Measurements from ENCODE around the gene ZFP91. TPM values are rescaled to one million over a fixed set of nuclear protein-coding genes. Genes with fewer than 3 reads are reported as not detected.

The ZFP91 gene
- total RNA-seq, 5 donors from 2014 or later (not counting 1 experiment from before 2014, with no cell fraction given) = 32.2 to 41.7 (median 34.0) TPM

- Mint-ChIP-seq H3K9me3 (no peaks in the 10 kb centered on the region), H3K27ac (peak overlapping the region in 1 of 2 donors; percentile 9), H3K27me3 (no peaks in the 10 kb centered on the region), H3K4me3 (peak overlapping the region in 1 of 3 donors; percentile 33), H3K36me3 (peaks cover 51% of the 10 kb centered on the region), H3K4me1 (peaks cover 66 to 69% (median 67%) of the 10 kb centered on the region in 3 donors)
- CTCF ChIA-PET = interaction anchor here (0.7 to 3.0 kb wide), 3 partner anchors 26 to 40 kb away, joined by 3 to 15 read pairs (median 3); no protein-coding TSS in a partner anchor
- Histone ChIP-seq H3K36me3 (ENCODE audit: control insufficient read depth in 2 of 2, extremely low read depth in 1 of 2, insufficient read depth in 1 of 2, low read length in 1 of 2) (peaks cover 0 to 23% of the 10 kb centered on the region in 2 donors), H3K27me3 (replicated peaks in 1 of 2; ENCODE audit: control insufficient read depth in 2 of 2, extremely low read depth in 1 of 2, insufficient read depth in 2 of 2, low read length in 1 of 2) (no peaks in the 10 kb centered on the region), H3K27ac (ENCODE audit: low read length) (no peak overlapping the region), H3K9me3 (no peaks in the 10 kb centered on the region), H3K4me1 (ENCODE audit: control insufficient read depth in 1 of 2, extremely low read depth in 1 of 2, insufficient read depth in 2 of 2, low read length in 2 of 2) (peaks cover 3 to 4% of the 10 kb centered on the region in 2 experiments), H3K4me3 (ENCODE audit: control insufficient read depth in 1 of 2, extremely low read depth in 1 of 2, low read length in 1 of 2) (no peak overlapping the region)
- POLR2A ChIA-PET = no interaction called here
- DNase-seq (no peak), ATAC-seq (replicated peaks in 1 of 4) (no peak)
- WGBS (ENCODE audit: insufficient coverage) = no CpG with 5 or more reads among the region's 4 CpGs
Measured at GRCh38 chr11:58606930-58607714, 28.3 kb downstream of the ZFP91 start.

- Histone ChIP-seq H3K27me3 (replicated peaks in 1 of 2; ENCODE audit: control insufficient read depth in 2 of 2, extremely low read depth in 1 of 2, insufficient read depth in 2 of 2, low read length in 1 of 2) (no peaks in the 10 kb centered on the region), H3K9me3 (no peaks in the 10 kb centered on the region), H3K27ac (ENCODE audit: low read length) (no peak overlapping the region), H3K4me1 (ENCODE audit: control insufficient read depth in 1 of 2, extremely low read depth in 1 of 2, insufficient read depth in 2 of 2, low read length in 2 of 2) (peaks cover 3 to 4% of the 10 kb centered on the region in 2 experiments), H3K4me3 (ENCODE audit: control insufficient read depth in 1 of 2, extremely low read depth in 1 of 2, low read length in 1 of 2) (no peak overlapping the region), H3K36me3 (ENCODE audit: control insufficient read depth in 2 of 2, extremely low read depth in 1 of 2, insufficient read depth in 1 of 2, low read length in 1 of 2) (peaks cover 0 to 33% of the 10 kb centered on the region in 2 donors)
- Mint-ChIP-seq H3K36me3 (peaks cover 54% of the 10 kb centered on the region), H3K4me1 (peaks cover 53 to 57% (median 55%) of the 10 kb centered on the region in 3 donors), H3K4me3 (no peak overlapping the region), H3K27me3 (no peaks in the 10 kb centered on the region), H3K9me3 (no peaks in the 10 kb centered on the region), H3K27ac (no peak overlapping the region)
- CTCF ChIA-PET = no interaction called here
- no peak for DNase-seq
- POLR2A ChIA-PET = interaction anchor here in 1 of 2 donors (0.6 kb wide), 1 partner anchor 1205 kb away, joined by 3 read pairs; no protein-coding TSS in a partner anchor
- 100% methylated on average over 2 of the region's 5 CpGs for WGBS (ENCODE audit: insufficient coverage)
- ATAC-seq (replicated peaks in 1 of 4) = no peak
Measured at GRCh38 chr11:58608331-58608730, 29.5 kb downstream of the ZFP91 start.

GRCh38 chr11:58609723-58610122, 30.9 kb downstream of the ZFP91 start:
- H3K9me3 Mint-ChIP-seq = no peaks in the 10 kb centered on the region

DNA sequence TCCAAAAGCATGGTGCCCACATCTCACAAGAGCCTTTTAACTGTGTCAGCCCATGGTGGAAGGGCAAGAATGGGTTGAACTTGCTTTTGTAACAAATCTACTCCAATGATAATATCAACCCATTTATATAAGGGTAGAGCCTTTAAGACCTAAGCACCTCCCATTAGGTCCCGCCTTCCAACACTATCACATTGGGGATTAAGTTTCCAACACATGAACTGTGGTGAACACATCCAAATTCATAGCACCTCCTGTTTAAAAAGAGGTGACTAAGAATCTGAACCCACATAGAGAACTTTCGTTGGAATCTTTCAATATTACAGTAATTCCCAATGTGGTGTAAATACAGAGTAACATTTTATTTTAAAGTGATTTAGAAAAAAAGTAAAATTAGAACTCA, 34.4 kb downstream of the ZFP91 start:
- no peak overlapping the region for H3K27ac ChIP-seq (ENCODE audit: low read length)
- no peaks in the 10 kb centered on the region for H3K4me1 ChIP-seq (ENCODE audit: control insufficient read depth in 1 of 2, extremely low read depth in 1 of 2, insufficient read depth in 2 of 2, low read length in 2 of 2)
- H3K36me3 Mint-ChIP-seq = peaks cover 76% of the 10 kb centered on the region
- no peaks in the 10 kb centered on the region for H3K9me3 ChIP-seq
- ATAC-seq (replicated peaks in 1 of 4) (no peak), DNase-seq (no peak)
- ChIA-PET POLR2A (no interaction called here), CTCF (no interaction called here)
- H3K27ac Mint-ChIP-seq = no peak overlapping the region
- no peaks in the 10 kb centered on the region for H3K9me3 Mint-ChIP-seq
- WGBS (ENCODE audit: insufficient coverage) = no CpG with 5 or more reads among the region's 2 CpGs
- no peaks in the 10 kb centered on the region for H3K27me3 ChIP-seq (replicated peaks in 1 of 2; ENCODE audit: control insufficient read depth in 2 of 2, extremely low read depth in 1 of 2, insufficient read depth in 2 of 2, low read length in 1 of 2)
- no peak overlapping the region for H3K4me3 Mint-ChIP-seq
- no peaks in the 10 kb centered on the region for H3K27me3 Mint-ChIP-seq
- H3K36me3 ChIP-seq (ENCODE audit: control insufficient read depth in 2 of 2, extremely low read depth in 1 of 2, insufficient read depth in 1 of 2, low read length in 1 of 2) = peaks cover 3 to 79% of the 10 kb centered on the region in 2 donors
- no peak overlapping the region for H3K4me3 ChIP-seq (ENCODE audit: control insufficient read depth in 1 of 2, extremely low read depth in 1 of 2, low read length in 1 of 2)
- H3K4me1 Mint-ChIP-seq = peaks cover 17 to 28% (median 21%) of the 10 kb centered on the region in 3 donors

More at GRCh38 chr11:58609723-58610122, 30.9 kb downstream of the ZFP91 start:
- Histone ChIP-seq H3K4me1 (ENCODE audit: control insufficient read depth in 1 of 2, extremely low read depth in 1 of 2, insufficient read depth in 2 of 2, low read length in 2 of 2) (peaks cover 3 to 4% of the 10 kb centered on the region in 2 experiments), H3K9me3 (no peaks in the 10 kb centered on the region), H3K27me3 (replicated peaks in 1 of 2; ENCODE audit: control insufficient read depth in 2 of 2, extremely low read depth in 1 of 2, insufficient read depth in 2 of 2, low read length in 1 of 2) (no peaks in the 10 kb centered on the region), H3K36me3 (ENCODE audit: control insufficient read depth in 2 of 2, extremely low read depth in 1 of 2, insufficient read depth in 1 of 2, low read length in 1 of 2) (peaks cover 0 to 47% of the 10 kb centered on the region in 2 donors), H3K4me3 (ENCODE audit: control insufficient read depth in 1 of 2, extremely low read depth in 1 of 2, low read length in 1 of 2) (no peak overlapping the region), H3K27ac (ENCODE audit: low read length) (no peak overlapping the region)
- ChIA-PET CTCF (interaction anchor here (0.5 to 0.6 kb wide), 2 partner anchors 36 to 56 kb away, joined by 3 to 4 read pairs; no protein-coding TSS in a partner anchor), POLR2A (no interaction called here)
- Mint-ChIP-seq H3K36me3 (peaks cover 58% of the 10 kb centered on the region), H3K27me3 (no peaks in the 10 kb centered on the region), H3K4me1 (peaks cover 40 to 48% (median 44%) of the 10 kb centered on the region in 3 donors), H3K4me3 (no peak overlapping the region), H3K27ac (no peak overlapping the region)
- no peak for ATAC-seq (replicated peaks in 1 of 4)
- 100% methylated on average over 2 of the region's 8 CpGs for WGBS (ENCODE audit: insufficient coverage)
- DNase-seq = no peak

DNA sequence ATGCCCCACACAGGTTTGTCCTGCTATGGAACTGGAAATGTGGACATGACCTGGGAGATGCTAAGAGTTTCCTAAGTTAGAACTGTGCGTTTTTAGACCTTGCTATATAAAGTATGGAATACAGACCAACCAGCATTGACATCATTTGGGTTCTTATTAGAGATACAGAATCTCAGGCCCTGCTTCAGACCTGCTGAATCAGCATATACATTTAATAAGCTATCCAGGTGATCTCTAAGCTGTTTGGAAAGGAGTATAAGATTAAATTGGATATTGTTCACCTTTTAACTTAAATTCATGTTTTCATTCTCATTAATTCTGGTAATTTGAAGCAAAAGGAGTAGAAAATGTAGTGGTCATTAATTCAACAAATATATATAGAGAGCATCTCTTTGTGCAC, 36.7 kb downstream of the ZFP91 start:
- H3K4me1 ChIP-seq (ENCODE audit: control insufficient read depth in 1 of 2, extremely low read depth in 1 of 2, insufficient read depth in 2 of 2, low read length in 2 of 2) = peaks cover 0 to 4% of the 10 kb centered on the region in 2 experiments
- H3K27ac ChIP-seq (ENCODE audit: low read length) = no peak overlapping the region
- peaks cover 7 to 92% of the 10 kb centered on the region in 2 donors for H3K36me3 ChIP-seq (ENCODE audit: control insufficient read depth in 2 of 2, extremely low read depth in 1 of 2, insufficient read depth in 1 of 2, low read length in 1 of 2)
- Mint-ChIP-seq H3K4me1 (peaks cover 10 to 27% (median 12%) of the 10 kb centered on the region in 3 donors), H3K27ac (peak overlapping the region in 1 of 2 donors; percentile 32), H3K36me3 (peaks cover 83% of the 10 kb centered on the region), H3K4me3 (no peak overlapping the region), H3K9me3 (no peaks in the 10 kb centered on the region), H3K27me3 (no peaks in the 10 kb centered on the region)
- POLR2A ChIA-PET = interaction anchor here in 1 of 2 donors (0.6 kb wide), 1 partner anchor 35 kb away, joined by 4 read pairs; no protein-coding TSS in a partner anchor
- no peak for ATAC-seq (replicated peaks in 1 of 4)
- H3K4me3 ChIP-seq (ENCODE audit: control insufficient read depth in 1 of 2, extremely low read depth in 1 of 2, low read length in 1 of 2) = no peak overlapping the region
- no CpG with 5 or more reads among the region's 1 CpG for WGBS (ENCODE audit: insufficient coverage)
- no peaks in the 10 kb centered on the region for H3K9me3 ChIP-seq
- no peaks in the 10 kb centered on the region for H3K27me3 ChIP-seq (replicated peaks in 1 of 2; ENCODE audit: control insufficient read depth in 2 of 2, extremely low read depth in 1 of 2, insufficient read depth in 2 of 2, low read length in 1 of 2)
- CTCF ChIA-PET = no interaction called here
- no peak for DNase-seq

- WGBS (ENCODE audit: insufficient coverage) = 90% methylated on average over 2 of the region's 4 CpGs
- ATAC-seq (replicated peaks in 1 of 4) = no peak
- Mint-ChIP-seq H3K9me3 (no peaks in the 10 kb centered on the region), H3K27ac (no peak overlapping the region), H3K4me1 (peaks cover 8 to 23% (median 10%) of the 10 kb centered on the region in 3 donors), H3K27me3 (no peaks in the 10 kb centered on the region), H3K36me3 (peaks cover 75% of the 10 kb centered on the region), H3K4me3 (no peak overlapping the region)
- ChIA-PET CTCF (no interaction called here), POLR2A (no interaction called here)
- no peaks in the 10 kb centered on the region for H3K27me3 ChIP-seq (replicated peaks in 1 of 2; ENCODE audit: control insufficient read depth in 2 of 2, extremely low read depth in 1 of 2, insufficient read depth in 2 of 2, low read length in 1 of 2)
- peaks cover 7 to 86% of the 10 kb centered on the region in 2 donors for H3K36me3 ChIP-seq (ENCODE audit: control insufficient read depth in 2 of 2, extremely low read depth in 1 of 2, insufficient read depth in 1 of 2, low read length in 1 of 2)
- DNase-seq = no peak
- H3K4me3 ChIP-seq (ENCODE audit: control insufficient read depth in 1 of 2, extremely low read depth in 1 of 2, low read length in 1 of 2) = no peak overlapping the region
- H3K27ac ChIP-seq (ENCODE audit: low read length) = no peak overlapping the region
- H3K9me3 ChIP-seq = no peaks in the 10 kb centered on the region
- H3K4me1 ChIP-seq (ENCODE audit: control insufficient read depth in 1 of 2, extremely low read depth in 1 of 2, insufficient read depth in 2 of 2, low read length in 2 of 2) = peaks cover 0 to 6% of the 10 kb centered on the region in 2 experiments
Measured at GRCh38 chr11:58616594-58616993, 37.7 kb downstream of the ZFP91 start.
